ENCODE data around the gene FOXP1. TPM values are rescaled to one million over a fixed set of nuclear protein-coding genes. Genes with fewer than 3 reads are reported as not detected.

Gene FOXP1
- total RNA-seq, 1 donor from 2014 or later: 41.2 TPM

DNA sequence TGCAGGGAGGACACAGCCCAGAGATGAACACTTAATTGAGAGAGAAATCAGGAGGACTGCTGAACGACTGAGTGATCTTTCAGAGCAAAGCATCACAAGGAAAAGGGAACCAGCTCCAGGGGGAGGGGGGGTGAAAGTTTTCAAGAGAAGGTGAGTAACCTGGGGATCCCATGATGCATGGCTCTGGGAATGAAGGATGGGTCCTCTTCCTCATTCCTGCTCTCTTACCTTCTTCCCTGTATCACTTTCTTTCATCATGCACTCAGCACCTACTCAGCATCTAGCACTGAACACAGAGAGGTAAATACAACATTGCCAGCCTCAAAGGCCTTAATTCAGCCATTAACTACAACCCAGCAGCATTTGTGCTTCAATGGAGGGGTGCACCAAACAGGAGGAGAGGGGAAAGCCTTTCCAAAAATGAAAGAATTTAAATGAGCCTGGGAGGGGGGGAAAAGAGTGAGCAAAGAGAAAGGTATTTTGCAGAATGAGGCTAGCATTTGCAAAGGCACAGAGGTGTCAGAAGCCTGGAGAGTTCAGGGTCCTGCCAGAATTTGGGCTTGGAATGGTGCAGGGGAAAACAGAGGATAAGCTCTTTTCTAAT is 427.4 kb downstream of the FOXP1 start:
- TF ChIP-seq, protein P1, sequence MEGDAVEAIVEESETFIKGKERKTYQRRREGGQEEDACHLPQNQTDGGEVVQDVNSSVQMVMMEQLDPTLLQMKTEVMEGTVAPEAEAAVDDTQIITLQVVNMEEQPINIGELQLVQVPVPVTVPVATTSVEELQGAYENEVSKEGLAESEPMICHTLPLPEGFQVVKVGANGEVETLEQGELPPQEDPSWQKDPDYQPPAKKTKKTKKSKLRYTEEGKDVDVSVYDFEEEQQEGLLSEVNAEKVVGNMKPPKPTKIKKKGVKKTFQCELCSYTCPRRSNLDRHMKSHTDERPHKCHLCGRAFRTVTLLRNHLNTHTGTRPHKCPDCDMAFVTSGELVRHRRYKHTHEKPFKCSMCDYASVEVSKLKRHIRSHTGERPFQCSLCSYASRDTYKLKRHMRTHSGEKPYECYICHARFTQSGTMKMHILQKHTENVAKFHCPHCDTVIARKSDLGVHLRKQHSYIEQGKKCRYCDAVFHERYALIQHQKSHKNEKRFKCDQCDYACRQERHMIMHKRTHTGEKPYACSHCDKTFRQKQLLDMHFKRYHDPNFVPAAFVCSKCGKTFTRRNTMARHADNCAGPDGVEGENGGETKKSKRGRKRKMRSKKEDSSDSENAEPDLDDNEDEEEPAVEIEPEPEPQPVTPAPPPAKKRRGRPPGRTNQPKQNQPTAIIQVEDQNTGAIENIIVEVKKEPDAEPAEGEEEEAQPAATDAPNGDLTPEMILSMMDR (IDR thresholded peaks at IDR 0.05; ENCODE audit: borderline replicate concordance): no peak
- no peak for DNase-seq
- intact Hi-C loops (cut with micrococcal nuclease): no loop called here
- Histone ChIP-seq H3K4me3 (no peak overlapping the region), H3K4me1 (peaks cover 3% of the 10 kb centered on the region), H3K9me3 (replicated peaks) (peaks cover 2% of the 10 kb centered on the region), H3K27me3 (ENCODE audit: low read depth) (no peaks in the 10 kb centered on the region), H3K27ac (replicated peaks) (no peak overlapping the region), H3K36me3 (no peaks in the 10 kb centered on the region)

DNA sequence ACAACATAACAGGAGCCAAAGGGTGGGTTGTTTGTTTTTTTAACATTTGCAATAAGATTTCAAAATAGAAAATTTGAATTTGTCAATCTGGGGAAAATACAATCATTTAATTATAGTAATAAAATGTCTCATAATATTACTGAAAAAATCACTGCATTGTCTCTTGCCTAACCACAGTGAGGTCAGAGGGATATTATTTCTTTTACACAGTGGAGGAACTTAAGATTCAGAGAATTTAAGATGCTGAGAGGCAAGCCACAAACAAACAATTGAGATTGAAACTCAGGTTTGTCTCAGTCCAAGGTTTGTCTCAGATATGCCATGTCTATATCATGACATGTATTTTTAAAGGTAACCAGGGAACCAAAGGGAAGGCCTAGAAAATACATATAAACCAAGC is 428.7 kb downstream of the FOXP1 start:
- Histone ChIP-seq H3K36me3 (no peaks in the 10 kb centered on the region), H3K9me3 (replicated peaks) (no peaks in the 10 kb centered on the region), H3K27ac (replicated peaks) (no peak overlapping the region), H3K27me3 (ENCODE audit: low read depth) (no peaks in the 10 kb centered on the region), H3K4me3 (no peak overlapping the region), H3K4me1 (peaks cover 3% of the 10 kb centered on the region)
- TF ChIP-seq, protein P1 (IDR thresholded peaks at IDR 0.05; ENCODE audit: borderline replicate concordance): no peak
- intact Hi-C loops (cut with micrococcal nuclease): no loop called here
- DNase-seq: no peak

DNA sequence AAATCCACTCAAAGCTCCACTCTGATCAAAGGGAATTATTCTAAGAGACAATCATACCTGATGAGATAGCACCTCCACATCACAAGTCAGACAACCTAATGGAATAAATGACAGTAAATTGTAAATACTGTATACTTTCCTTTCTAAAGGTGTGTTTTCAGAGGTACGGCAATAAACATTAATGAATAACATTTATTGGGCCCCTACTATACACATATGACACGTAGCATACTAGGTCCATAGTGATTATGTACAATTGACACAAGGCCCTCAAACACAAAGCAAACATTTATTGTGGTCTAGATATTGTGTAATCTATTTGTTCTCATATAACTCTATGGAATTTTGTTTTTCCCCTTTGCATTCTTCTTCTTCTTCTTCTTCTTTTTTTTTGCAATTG is 429.8 kb downstream of the FOXP1 start:
- intact Hi-C loops (cut with micrococcal nuclease): no loop called here
- TF ChIP-seq, protein P1 (IDR thresholded peaks at IDR 0.05; ENCODE audit: borderline replicate concordance): no peak
- Histone ChIP-seq H3K9me3 (replicated peaks) (no peaks in the 10 kb centered on the region), H3K4me3 (no peak overlapping the region), H3K36me3 (no peaks in the 10 kb centered on the region), H3K27me3 (ENCODE audit: low read depth) (no peaks in the 10 kb centered on the region), H3K27ac (replicated peaks) (no peak overlapping the region), H3K4me1 (peaks cover 3% of the 10 kb centered on the region)
- no peak for DNase-seq

DNA sequence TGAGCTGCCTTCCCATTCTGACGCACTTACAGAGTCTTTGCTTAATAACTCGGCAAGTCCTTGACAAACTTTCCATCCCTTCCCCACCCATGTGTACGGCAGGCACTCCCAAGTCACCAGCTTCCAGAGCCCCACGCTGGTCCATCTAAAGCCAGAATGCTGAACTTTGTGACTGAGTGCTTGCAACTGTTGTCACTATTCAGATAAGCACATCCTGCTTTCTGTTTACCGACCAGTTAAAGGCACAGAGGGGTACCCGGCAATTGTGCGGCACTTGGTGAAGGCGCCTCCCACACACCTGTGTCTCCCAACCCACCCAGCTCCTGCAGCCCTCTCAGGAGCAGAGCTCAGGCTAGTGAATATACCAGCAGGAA is 430.6 kb downstream of the FOXP1 start:
- no peaks in the 10 kb centered on the region for H3K36me3 ChIP-seq
- H3K27me3 ChIP-seq (ENCODE audit: low read depth): no peaks in the 10 kb centered on the region
- H3K27ac ChIP-seq (replicated peaks): no peak overlapping the region
- DNase-seq: no peak
- intact Hi-C loops (cut with micrococcal nuclease): no loop called here
- TF ChIP-seq, protein P1 (IDR thresholded peaks at IDR 0.05; ENCODE audit: borderline replicate concordance): no peak
- H3K4me1 ChIP-seq: peaks cover 3% of the 10 kb centered on the region
- no peak overlapping the region for H3K4me3 ChIP-seq
- H3K9me3 ChIP-seq (replicated peaks): no peaks in the 10 kb centered on the region

- Histone ChIP-seq H3K4me3 (no peak overlapping the region), H3K27ac (replicated peaks) (no peak overlapping the region), H3K36me3 (no peaks in the 10 kb centered on the region), H3K4me1 (peaks cover 3% of the 10 kb centered on the region), H3K9me3 (replicated peaks) (no peaks in the 10 kb centered on the region), H3K27me3 (ENCODE audit: low read depth) (no peaks in the 10 kb centered on the region)
- TF ChIP-seq, protein P1 (IDR thresholded peaks at IDR 0.05; ENCODE audit: borderline replicate concordance): no peak
- DNase-seq: no peak
- intact Hi-C loops (cut with micrococcal nuclease): no loop called here
Observed at GRCh38 chr3:71152039-71152891, 431.3 kb downstream of the FOXP1 start.
